ENCODE measurements around the gene NINL.
"Not testable (repeated sequence)": the region's sequence is repeated elsewhere in the genome, so short reads cannot be mapped to it uniquely, and the experiment has no call there.

NINL gene

DNA sequence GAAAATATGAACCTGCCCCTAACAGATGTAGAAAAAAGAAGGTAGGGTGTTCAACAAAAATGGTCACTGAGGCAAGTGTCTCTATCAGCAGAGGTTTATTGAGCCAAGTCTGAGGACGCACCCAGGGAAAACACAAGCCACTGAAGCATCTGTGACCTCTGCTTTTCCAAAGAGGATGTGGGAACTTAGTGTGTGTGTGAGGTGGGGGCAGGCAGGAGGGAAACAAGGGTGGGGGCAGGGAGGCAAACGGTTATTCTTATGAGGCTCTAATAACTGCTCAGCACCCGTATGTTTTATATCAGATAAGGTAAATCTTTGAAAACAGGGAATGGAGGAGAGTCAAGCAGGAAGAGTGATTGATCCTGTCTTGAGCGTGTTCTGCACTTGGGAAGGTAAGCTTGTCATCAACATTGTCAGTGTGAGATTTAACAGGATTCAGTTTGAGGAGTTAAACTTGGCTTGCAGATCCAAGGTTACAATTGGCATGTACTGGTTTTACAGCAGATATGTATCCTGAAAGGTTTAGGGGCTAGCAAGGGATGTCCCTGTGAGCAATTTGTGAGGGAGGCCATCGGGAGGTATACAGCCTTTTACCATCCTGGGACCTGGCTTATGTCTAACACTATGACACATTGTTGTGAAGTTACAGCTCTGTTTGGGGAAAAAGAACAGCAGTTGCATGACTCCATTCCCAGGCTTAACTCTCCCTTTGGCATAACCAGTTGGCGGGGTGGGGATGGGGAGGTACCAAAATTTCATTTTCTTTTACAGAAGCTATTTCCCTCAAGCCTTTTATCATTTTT is 33.7 kb downstream of the NINL start:
- Histone ChIP-seq H3K9me3 (ENCODE audit: control insufficient read depth, low read length) (no peaks in the 10 kb centered on the region), H3K36me3 (ENCODE audit: control insufficient read depth, insufficient read depth, low read length) (peaks cover 18% of the 10 kb centered on the region), H3K4me3 (ENCODE audit: extremely low read depth, insufficient read depth, low read length, poor library complexity, severe bottlenecking) (no peak overlapping the region), H3K27ac (ENCODE audit: low read depth, low read length, severe bottlenecking) (peak overlapping the region; percentile 89), H3K4me1 (ENCODE audit: control insufficient read depth, insufficient read depth, low read length, poor library complexity, severe bottlenecking) (peaks cover 29% of the 10 kb centered on the region)
- 68 to 86% methylated on average over 4 to 5 of the region's 6 CpGs for WGBS, 2 experiments (ENCODE audit: insufficient coverage in 2 of 2)

DNA sequence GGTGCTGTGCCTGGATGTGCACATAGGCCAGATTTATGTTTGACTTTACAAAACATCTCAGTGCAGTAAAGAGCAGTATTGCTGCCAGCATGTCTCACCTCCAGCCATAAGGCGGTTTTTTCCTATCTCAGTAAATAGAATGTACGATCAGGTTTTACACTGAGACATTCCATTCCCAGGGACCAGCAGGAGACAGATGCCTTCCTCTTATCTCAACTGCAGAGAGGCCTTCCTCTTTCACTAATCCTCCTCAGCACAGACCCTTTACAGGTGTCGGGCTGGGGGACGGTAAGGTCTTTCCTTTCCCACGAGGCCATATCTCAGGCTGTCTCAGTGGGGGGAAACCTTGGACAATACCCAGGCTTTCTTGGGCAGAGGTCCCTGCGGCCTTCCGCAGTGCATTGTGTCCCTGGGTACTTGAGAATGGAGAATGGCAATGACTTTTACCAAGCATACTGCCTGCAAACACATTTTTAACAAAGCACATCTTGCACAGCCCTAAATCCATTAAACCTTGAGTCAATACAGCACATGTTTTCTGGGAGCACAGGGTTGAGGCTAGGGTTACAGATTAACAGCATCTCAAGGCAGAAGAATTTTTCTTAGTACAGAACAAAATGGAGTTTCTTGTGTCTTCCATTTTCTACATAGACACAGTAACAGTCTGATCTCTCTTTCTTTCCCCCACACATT is 34.5 kb downstream of the NINL start:
- H3K9me3 ChIP-seq (ENCODE audit: control insufficient read depth, low read length); H3K4me3 ChIP-seq (ENCODE audit: extremely low read depth, insufficient read depth, low read length, poor library complexity, severe bottlenecking): not testable (repeated sequence)
- Histone ChIP-seq H3K4me1 (ENCODE audit: control insufficient read depth, insufficient read depth, low read length, poor library complexity, severe bottlenecking) (peaks cover 37% of the 10 kb centered on the region), H3K36me3 (ENCODE audit: control insufficient read depth, insufficient read depth, low read length) (peaks cover 14% of the 10 kb centered on the region), H3K27ac (ENCODE audit: low read depth, low read length, severe bottlenecking) (peak overlapping the region; percentile 89)
- 45 to 60% methylated on average over 4 of the region's 7 CpGs for WGBS, 2 experiments (ENCODE audit: insufficient coverage in 2 of 2)

DNA sequence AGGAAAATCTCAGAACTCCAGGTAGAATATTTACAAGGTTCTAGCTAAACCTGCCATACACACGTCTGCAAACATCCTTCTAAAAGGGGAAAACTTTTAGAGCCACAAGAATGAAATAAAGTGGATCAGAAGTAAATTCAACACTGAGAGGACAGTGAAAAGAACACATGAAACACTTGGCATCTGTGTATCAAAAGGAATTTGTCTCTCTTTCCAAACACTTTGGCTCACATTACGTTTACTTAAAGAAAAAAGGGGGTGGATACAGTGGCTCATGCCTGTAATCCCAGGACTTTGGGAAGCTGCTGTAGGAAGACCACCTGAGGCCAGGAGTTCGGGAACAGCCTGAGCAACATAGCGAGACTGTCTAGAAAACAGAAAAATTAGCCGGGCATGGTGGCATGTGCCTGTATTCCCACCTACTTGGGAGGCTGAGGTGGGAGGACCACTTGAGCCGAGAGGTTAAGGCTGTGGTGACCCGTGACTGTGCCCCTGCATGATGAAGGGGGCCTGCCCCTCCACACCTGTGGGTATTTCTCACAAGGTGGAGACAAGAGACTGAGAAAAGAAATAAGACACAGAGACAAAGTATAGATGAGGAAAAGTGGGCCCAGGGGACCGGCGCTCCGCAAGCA is 35.4 kb downstream of the NINL start:
- H3K27ac ChIP-seq (ENCODE audit: low read depth, low read length, severe bottlenecking), result peak overlapping the region; percentile 89
- H3K4me3 ChIP-seq (ENCODE audit: extremely low read depth, insufficient read depth, low read length, poor library complexity, severe bottlenecking), result no peak overlapping the region
- 82 to 85% methylated on average over 6 to 7 of the region's 10 CpGs for WGBS, 2 experiments (ENCODE audit: insufficient coverage in 2 of 2)
- H3K9me3 ChIP-seq (ENCODE audit: control insufficient read depth, low read length), result no peaks in the 10 kb centered on the region
- H3K4me1 ChIP-seq (ENCODE audit: control insufficient read depth, insufficient read depth, low read length, poor library complexity, severe bottlenecking), result peaks cover 45% of the 10 kb centered on the region
- H3K36me3 ChIP-seq (ENCODE audit: control insufficient read depth, insufficient read depth, low read length), result peaks cover 14% of the 10 kb centered on the region

DNA sequence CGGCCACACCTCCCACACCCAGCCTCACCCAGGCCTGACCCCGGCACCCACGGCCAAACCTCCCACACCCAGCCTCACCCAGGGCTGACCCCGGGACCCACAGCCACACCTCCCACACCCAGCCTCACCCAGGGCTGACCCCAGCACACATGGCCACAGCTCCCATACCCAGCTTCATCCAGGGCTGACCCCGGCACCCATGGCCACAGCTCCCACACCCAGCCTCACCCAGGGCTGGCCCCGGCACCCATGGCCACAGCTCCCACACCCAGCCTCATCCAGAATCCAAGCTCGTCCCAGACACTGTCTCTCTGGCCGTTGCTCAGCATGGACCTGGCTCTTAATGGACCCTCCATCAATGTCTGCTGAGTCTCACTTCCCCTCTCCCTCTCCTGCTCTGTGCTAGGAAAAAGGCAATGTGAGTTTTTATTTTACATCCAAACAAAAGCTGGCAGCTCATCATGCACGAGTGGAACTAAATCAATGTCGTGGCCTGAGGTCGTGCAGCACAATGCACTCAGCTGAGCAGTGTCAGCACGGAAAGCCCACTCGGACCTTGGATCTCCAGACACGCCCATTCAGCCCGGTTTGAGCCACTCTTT is 36.1 kb downstream of the NINL start:
- H3K27ac ChIP-seq (ENCODE audit: low read depth, low read length, severe bottlenecking), result no peak overlapping the region
- peaks cover 52% of the 10 kb centered on the region for H3K4me1 ChIP-seq (ENCODE audit: control insufficient read depth, insufficient read depth, low read length, poor library complexity, severe bottlenecking)
- 87 to 93% methylated on average over 10 to 12 of the region's 15 CpGs for WGBS, 2 experiments (ENCODE audit: insufficient coverage in 2 of 2)
- H3K4me3 ChIP-seq (ENCODE audit: extremely low read depth, insufficient read depth, low read length, poor library complexity, severe bottlenecking), result no peak overlapping the region
- no peaks in the 10 kb centered on the region for H3K9me3 ChIP-seq (ENCODE audit: control insufficient read depth, low read length)
- peaks cover 14% of the 10 kb centered on the region for H3K36me3 ChIP-seq (ENCODE audit: control insufficient read depth, insufficient read depth, low read length)

DNA sequence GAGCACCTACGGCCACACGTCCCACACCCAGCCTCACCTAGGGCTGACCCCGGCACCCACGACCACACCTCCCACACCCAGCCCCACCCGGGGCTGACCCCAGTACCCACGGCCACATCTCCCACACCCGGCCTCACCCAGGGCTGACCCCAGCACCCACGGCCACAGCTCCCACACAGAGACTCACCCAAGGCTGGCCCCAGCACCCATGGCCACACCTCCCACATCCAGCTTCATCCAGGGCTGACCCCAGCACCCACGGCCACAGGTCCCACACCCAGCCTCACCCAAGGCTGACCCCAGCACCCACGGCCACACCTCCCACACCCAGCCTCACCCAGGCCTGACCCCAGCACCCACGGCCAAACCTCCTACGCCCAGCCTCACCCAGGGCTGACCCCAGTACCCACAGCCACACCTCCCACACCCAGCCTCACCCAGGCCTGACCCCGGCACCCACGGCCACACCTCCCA is 36.7 kb downstream of the NINL start:
- Histone ChIP-seq H3K27ac (ENCODE audit: low read depth, low read length, severe bottlenecking) (no peak overlapping the region), H3K36me3 (ENCODE audit: control insufficient read depth, insufficient read depth, low read length) (peaks cover 14% of the 10 kb centered on the region), H3K4me1 (ENCODE audit: control insufficient read depth, insufficient read depth, low read length, poor library complexity, severe bottlenecking) (peaks cover 58% of the 10 kb centered on the region), H3K9me3 (ENCODE audit: control insufficient read depth, low read length) (no peaks in the 10 kb centered on the region), H3K4me3 (ENCODE audit: extremely low read depth, insufficient read depth, low read length, poor library complexity, severe bottlenecking) (no peak overlapping the region)
- WGBS, 2 experiments (ENCODE audit: insufficient coverage in 2 of 2), result 96 to 100% methylated on average over 2 to 6 of the region's 14 CpGs

DNA sequence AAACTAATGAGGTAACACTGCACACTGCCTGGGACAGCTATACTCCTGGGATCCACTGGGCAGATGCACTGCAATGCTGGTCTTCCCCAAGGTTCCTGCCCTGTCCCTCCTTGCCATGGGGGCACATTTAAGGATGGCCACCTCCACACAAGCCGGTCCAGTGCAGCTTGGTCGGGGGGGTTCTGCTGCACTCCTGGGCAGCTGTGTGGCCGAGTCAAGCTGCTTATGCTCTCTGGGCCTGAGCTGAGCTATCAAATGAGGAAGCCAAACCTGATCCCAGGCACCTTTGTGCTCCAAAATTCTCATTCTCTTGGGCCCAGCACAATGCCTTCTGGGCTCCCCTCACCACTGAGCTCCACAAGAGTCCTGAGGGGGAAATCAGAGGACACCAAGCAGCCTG is 37.3 kb downstream of the NINL start:
- 58 to 67% methylated on average over 3 of the region's 3 CpGs for WGBS, 2 experiments (ENCODE audit: insufficient coverage in 2 of 2)
- Histone ChIP-seq H3K27ac (ENCODE audit: low read depth, low read length, severe bottlenecking) (no peak overlapping the region), H3K9me3 (ENCODE audit: control insufficient read depth, low read length) (no peaks in the 10 kb centered on the region), H3K4me1 (ENCODE audit: control insufficient read depth, insufficient read depth, low read length, poor library complexity, severe bottlenecking) (peaks cover 65% of the 10 kb centered on the region), H3K36me3 (ENCODE audit: control insufficient read depth, insufficient read depth, low read length) (peaks cover 13% of the 10 kb centered on the region), H3K4me3 (ENCODE audit: extremely low read depth, insufficient read depth, low read length, poor library complexity, severe bottlenecking) (no peak overlapping the region)

DNA sequence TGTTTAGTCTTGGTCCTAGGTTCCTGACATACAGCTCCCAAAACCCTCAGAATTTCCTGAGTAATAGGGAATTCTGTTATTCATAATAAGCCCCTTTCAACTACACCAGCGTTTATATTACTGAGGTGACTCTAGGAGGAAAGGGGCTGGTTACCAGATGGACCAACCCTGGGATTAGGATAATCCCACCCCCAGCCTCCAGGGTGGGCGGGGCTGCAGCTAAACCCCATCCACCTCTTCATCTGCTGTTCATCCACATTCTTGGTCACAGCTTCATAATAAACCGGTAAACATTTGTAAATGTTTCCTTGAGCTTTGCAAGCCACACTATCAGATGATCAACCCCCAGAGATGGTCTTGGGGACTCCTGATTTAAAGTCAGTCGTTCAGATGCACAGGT is 38.3 kb downstream of the NINL start:
- Histone ChIP-seq H3K4me3 (ENCODE audit: extremely low read depth, insufficient read depth, low read length, poor library complexity, severe bottlenecking) (no peak overlapping the region), H3K9me3 (ENCODE audit: control insufficient read depth, low read length) (no peaks in the 10 kb centered on the region), H3K4me1 (ENCODE audit: control insufficient read depth, insufficient read depth, low read length, poor library complexity, severe bottlenecking) (peaks cover 64% of the 10 kb centered on the region), H3K36me3 (ENCODE audit: control insufficient read depth, insufficient read depth, low read length) (peaks cover 9% of the 10 kb centered on the region), H3K27ac (ENCODE audit: low read depth, low read length, severe bottlenecking) (no peak overlapping the region)
- 79 to 100% methylated on average over 2 to 3 of the region's 4 CpGs for WGBS, 2 experiments (ENCODE audit: insufficient coverage in 2 of 2)

DNA sequence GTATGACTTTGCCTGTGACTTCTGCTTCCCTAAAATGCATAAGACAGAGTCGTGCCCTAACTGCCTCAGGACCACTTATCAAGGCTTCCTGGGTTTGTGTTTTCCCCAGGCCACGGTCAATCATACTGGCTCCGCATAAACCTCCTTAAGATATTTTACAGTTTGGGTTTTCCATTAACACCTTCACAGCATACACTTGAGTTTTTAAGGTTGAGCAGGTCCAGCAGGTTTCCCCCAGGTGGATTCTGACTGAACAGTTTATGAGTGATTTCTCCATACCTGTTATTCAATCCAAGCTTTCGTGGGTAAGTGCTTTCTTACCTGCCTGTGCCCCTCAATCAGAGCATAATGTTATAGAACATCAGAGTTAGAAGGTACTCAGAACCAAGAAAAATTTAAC is 39.3 kb downstream of the NINL start:
- 81 to 84% methylated on average over 3 of the region's 4 CpGs for WGBS, 2 experiments (ENCODE audit: insufficient coverage in 2 of 2)
- peak overlapping the region; percentile 88 for H3K27ac ChIP-seq (ENCODE audit: low read depth, low read length, severe bottlenecking)
- no peak overlapping the region for H3K4me3 ChIP-seq (ENCODE audit: extremely low read depth, insufficient read depth, low read length, poor library complexity, severe bottlenecking)
- no peaks in the 10 kb centered on the region for H3K9me3 ChIP-seq (ENCODE audit: control insufficient read depth, low read length)
- H3K4me1 ChIP-seq (ENCODE audit: control insufficient read depth, insufficient read depth, low read length, poor library complexity, severe bottlenecking), result peaks cover 57% of the 10 kb centered on the region
- H3K36me3 ChIP-seq (ENCODE audit: control insufficient read depth, insufficient read depth, low read length), result peaks cover 9% of the 10 kb centered on the region

DNA sequence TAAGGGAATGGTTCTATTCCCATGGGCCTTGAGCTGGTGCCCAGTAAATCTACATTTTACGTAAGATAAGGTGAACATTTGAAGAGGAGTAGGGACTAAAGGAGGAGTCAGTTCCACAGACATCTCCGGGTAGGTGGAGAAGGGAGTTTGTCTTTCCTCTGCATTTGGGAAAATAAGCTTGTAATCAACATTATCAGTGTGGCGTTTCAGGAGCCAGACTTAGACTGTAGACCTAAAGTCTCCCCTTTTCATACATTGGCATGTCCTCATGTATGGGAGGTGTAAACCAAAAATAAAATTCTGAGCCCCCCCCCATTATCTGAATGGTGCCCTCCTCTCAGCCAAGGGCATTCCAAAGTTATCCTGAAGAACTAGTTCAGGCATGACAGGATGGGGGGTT is 40.2 kb downstream of the NINL start:
- Histone ChIP-seq H3K4me1 (ENCODE audit: control insufficient read depth, insufficient read depth, low read length, poor library complexity, severe bottlenecking) (peaks cover 55% of the 10 kb centered on the region), H3K27ac (ENCODE audit: low read depth, low read length, severe bottlenecking) (peak overlapping the region; percentile 88), H3K36me3 (ENCODE audit: control insufficient read depth, insufficient read depth, low read length) (peaks cover 9% of the 10 kb centered on the region), H3K4me3 (ENCODE audit: extremely low read depth, insufficient read depth, low read length, poor library complexity, severe bottlenecking) (no peak overlapping the region), H3K9me3 (ENCODE audit: control insufficient read depth, low read length) (no peaks in the 10 kb centered on the region)
- WGBS, 2 experiments (ENCODE audit: insufficient coverage in 2 of 2), result 79 to 83% methylated on average over 1 to 2 of the region's 3 CpGs

DNA sequence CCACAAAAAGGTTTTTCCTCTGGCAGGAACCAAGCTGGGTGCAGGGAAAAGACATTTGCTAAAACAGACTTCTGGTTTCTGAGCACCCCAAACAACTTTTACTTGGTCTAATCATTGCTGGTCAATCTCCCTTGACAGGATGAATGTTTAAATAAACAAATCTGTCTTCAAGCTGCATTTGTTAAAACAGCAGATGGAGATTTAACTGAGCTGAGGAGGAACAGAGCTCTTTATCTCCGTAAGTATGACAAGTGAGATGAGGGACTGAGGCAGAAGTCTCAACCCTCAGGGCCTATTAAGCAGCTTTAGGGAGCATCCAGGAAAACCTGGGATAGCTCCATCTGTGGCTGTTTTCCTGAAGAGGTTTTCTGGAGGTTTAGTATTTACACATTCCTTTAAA is 40.6 kb downstream of the NINL start:
- H3K9me3 ChIP-seq (ENCODE audit: control insufficient read depth, low read length), result no peaks in the 10 kb centered on the region
- peaks cover 9% of the 10 kb centered on the region for H3K36me3 ChIP-seq (ENCODE audit: control insufficient read depth, insufficient read depth, low read length)
- 40% methylated on average over 1 of the region's 1 CpG; no CpG with 5 or more reads in 1 of the 2 experiments for WGBS, 2 experiments (ENCODE audit: insufficient coverage in 2 of 2)
- H3K4me3 ChIP-seq (ENCODE audit: extremely low read depth, insufficient read depth, low read length, poor library complexity, severe bottlenecking), result no peak overlapping the region
- H3K4me1 ChIP-seq (ENCODE audit: control insufficient read depth, insufficient read depth, low read length, poor library complexity, severe bottlenecking), result peaks cover 51% of the 10 kb centered on the region
- H3K27ac ChIP-seq (ENCODE audit: low read depth, low read length, severe bottlenecking), result peak overlapping the region; percentile 88

All from mesodermal cell (in vitro differentiated cells).